SH-SY5Y (cell line): Measurements from ENCODE around the gene INHBE.

Experiments
- GATA2 ChIP-seq: IDR thresholded peaks from 2 replicates; pipeline ENCODE4 v1.6.1; 2011; ENCODE audit warnings: mild to moderate bottlenecking, low read depth, low read length
- GATA3 ChIP-seq: IDR thresholded peaks from 2 replicates; pipeline ENCODE4 v1.6.1; 2011; ENCODE audit warnings: low read depth, mild to moderate bottlenecking, low read length, moderate library complexity

The INHBE gene

DNA sequence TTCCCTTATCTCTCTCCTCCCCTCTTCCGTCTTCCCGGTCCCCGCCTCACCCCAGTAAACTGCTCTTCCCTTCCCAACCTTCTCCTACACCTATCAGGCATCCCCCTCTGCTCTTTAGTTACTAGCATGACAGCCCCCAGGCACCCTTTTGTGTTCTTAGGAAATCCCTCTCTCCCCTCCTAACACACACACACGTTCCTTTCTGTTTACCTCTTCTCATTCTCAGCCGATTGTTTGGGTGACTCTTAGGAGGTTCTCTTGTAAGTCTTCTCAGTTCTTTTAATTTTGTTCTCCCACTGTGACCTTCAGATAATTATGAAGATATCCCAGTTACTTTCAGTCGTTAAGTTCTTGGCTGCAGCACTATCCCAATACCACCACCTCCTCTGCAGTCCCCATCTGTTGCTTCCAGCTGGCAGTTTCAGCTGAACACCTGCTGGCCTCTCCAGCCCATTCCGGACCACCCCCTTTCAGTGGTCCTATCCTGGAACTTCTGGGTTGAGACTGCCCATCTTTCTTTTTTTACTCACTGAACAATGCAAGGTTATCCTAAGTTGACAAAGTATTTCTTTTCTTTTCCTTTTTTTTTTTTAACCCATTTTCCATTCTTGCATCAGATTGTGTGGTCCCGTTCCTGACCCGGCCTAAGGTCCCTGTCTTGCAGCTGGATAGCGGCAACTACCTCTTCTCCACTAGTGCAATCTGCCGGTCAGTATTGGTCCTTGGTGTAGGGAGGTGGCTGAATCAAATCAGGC is 33.5 kb downstream of the INHBE start:
- no peak for TF ChIP-seq GATA2
- TF ChIP-seq GATA3: no peak

DNA sequence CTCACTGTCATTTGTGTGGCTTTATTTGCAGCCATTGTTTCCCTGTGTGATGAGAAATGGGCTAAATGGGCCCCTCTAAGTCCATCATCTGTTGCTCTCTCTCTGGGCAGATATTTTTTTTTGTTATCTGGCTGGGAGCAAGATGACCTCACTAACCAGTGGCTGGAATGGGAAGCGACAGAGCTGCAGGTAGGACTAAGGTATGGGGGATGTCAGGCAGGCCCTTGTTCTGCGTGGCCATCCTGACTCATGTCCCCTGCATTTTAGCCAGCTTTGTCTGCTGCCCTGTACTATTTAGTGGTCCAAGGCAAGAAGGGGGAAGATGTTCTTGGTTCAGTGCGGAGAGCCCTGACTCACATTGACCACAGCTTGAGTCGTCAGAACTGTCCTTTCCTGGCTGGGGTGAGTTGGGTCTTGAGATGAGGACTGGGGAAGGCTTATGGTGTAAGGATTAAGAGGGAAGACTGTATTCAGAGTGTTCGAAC is 34.1 kb downstream of the INHBE start:
- TF ChIP-seq GATA2 (no peak), GATA3 (no peak)

DNA sequence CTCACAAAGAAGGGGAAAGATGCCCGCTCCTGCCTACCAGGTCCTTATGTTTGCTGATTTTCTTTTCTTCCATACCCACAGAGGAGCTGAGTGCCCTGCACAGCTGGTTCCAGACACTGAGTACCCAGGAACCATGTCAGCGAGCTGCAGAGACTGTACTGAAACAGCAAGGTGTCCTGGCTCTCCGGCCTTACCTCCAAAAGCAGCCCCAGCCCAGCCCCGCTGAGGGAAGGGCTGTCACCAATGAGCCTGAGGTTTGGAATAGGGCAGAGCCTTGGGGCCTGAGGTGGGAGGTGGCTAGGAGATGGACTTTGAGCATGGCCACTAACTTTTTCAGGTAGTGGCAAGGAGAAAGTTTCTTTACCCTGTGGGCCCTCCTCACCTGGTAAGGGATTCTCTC is 35.0 kb downstream of the INHBE start:
- TF ChIP-seq GATA3 (no peak), GATA2 (no peak)

DNA sequence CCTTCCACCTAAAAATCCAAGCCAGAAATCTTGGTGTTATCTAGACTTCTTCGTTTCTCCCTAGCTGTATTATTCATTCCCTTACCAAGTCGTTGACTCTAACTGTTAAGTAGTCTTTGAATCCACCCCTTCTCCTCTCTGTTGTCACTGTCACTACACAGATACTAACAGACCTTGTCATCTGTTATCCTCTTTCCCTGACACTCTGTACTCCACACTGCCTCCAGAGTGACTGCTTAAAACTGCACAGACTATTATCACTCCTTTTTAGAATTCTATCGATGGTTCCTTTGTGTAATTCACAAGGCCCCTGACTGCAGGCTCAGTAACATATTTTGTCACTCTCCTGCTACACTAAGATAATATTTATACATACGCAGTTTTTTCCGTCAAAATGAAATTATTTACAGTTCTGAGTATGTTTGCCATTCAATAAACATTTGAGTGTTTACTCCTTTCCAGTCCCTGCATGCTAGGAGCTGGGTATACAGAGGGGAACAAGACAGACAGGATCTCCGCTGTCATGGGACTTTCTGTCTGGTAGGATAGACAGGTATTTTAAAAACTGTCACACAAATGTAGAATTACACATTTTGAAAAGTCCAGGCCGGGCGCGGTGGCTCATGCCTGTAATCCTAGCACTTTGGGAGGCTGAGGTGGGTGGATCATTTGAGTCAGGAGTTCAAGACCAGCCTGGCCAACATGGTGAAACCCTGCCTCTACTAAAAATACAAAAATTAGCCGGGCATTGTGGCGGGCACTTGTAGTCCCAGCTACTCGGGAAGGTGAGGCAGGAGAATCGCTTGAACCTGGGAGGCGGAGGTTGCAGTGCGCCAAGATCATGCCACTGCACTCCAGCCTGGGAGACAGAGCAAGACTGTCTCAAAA is 36.5 kb downstream of the INHBE start:
- no peak for TF ChIP-seq GATA2
- TF ChIP-seq GATA3: no peak

DNA sequence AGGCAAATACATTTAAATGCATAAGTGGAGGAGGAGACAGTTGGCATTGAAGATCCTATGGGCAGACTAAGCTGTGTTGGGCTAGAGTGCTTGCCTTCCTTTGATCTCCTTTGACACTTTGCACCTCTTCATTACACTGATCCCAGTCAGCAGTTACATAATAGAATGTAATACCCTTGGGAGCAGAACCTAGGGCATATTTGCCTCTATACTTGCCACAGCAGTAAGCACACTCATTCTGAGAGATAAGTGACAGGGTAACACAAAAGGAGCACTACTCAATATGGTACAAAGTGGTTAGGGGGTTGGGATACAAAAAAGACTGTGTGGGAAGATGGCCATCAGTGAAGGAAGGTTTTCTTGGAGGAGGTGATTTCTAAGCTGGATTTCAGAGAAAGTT is 41.7 kb downstream of the INHBE start:
- no peak for TF ChIP-seq GATA2
- no peak for TF ChIP-seq GATA3

DNA sequence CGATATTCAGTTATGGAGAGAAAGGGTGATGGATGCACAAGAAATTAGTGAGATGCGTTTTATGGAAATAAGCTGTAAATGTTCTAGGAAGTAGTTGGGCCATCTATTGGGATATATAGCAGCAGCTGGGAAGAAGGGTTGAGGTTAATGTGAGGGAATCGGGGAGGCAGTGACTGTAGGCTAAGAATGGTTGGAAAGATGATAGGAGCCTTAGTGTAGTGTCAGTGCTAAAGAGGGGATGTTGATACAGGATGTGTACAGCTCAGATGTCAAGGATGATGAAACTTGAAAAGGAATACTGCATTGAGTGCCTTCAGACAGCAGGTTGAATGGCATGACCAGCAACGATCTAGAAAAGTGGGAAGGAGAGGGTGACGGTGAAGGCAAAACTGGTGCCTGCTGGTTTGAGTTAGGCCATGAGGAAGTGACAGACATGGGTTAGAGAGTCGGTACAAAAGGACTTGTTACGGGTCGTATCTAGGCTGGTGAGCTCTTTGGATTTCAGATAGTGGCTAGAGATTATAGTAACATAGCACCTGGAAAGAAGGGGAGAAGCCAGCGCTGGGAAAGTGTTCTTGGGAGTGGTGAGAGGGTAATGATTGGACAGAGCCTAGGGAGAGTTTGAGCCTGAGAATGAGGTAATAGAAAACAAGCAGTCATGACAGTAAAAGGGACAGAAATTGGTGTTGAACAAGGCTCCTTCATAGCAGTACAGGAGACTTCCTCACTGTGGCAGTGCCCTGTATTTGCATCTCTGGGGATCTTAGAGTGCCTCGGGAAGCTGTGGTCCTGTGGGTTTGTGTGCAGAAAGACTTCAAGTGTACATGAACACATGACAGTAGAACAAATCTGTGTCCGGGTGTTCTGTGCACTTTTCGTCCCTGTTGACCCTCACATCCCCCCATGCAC is 42.4 kb downstream of the INHBE start:
- TF ChIP-seq GATA2 (no peak), GATA3 (no peak)

DNA sequence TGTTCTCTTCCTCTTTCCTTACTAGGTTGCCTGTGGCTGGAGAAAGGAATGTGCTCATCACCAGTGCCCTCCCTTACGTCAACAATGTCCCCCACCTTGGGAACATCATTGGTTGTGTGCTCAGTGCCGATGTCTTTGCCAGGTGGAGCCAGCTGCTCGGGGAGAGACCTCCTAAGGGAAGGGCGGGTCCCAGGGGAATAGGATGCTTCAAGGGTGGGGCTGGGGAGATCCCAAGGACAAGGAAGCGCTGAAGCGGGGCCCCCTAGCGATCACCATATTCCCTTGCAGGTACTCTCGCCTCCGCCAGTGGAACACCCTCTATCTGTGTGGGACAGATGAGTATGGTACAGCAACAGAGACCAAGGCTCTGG is 43.0 kb downstream of the INHBE start:
- no peak for TF ChIP-seq GATA3
- no peak for TF ChIP-seq GATA2

DNA sequence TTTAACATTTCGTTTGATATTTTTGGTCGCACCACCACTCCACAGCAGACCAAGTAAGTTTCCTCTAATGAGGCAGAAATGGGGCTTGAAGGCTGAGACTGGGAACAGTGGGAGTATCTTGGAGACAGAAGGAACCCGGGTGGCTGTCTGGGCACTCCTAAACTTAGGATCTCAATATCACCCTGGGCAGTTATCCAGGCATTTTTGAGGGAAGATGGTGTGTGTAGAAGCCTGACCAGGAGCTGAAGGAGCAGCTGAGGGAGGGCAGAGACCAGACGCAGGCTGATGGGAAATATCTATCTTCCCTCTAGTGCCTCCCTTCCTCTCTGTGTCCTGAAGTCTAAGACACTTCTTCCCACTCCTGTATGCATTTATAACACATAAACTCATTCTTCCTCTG is 43.5 kb downstream of the INHBE start:
- no peak for TF ChIP-seq GATA2
- no peak for TF ChIP-seq GATA3

DNA sequence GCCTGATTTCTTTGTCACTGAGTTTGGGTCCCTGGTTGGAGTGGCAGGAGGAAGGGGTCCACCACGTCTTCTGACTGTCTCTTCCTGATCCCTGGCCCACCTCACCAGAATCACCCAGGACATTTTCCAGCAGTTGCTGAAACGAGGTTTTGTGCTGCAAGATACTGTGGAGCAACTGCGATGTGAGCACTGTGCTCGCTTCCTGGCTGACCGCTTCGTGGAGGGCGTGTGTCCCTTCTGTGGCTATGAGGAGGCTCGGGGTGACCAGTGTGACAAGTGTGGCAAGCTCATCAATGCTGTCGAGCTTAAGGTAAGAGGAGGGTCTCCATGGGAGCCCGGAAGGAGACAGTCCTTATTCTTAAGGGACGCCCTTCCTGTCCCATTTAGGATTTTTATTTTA is 45.1 kb downstream of the INHBE start:
- TF ChIP-seq GATA3 (no peak), GATA2 (no peak)
